HCT116 (cell line): ENCODE data around the gene GALNT11. TPM values are rescaled to one million over a fixed set of nuclear protein-coding genes. Genes with fewer than 3 reads are reported as not detected.

Source experiments
- ATAC-seq: fragments of 200-7000 bp; cut with Tn5 transposase; 2 replicates; pipeline ENCODE4 v1.9.1; 2020; ENCODE audit warnings: mild to moderate bottlenecking, moderate library complexity
- BruUV-seq: library from RNA; stranded (reverse); fragments of 400-500 nt; replicated peaks from 2 replicates; lab custom pipeline; 2021; lab: Mats Ljungman, UMichigan
- CTCF ChIA-PET: fragments of 300-600 bp; sonication (Branson Sonifier 250); formaldehyde crosslinking; loops from one replicate; lab custom pipeline; 2021; ENCODE audit warnings: antibody characterized with exemption; lab: Charles Lee
- POLR2A ChIA-PET: fragments of 300-600, 350-600 bp; sonication (Branson Sonifier 250); formaldehyde crosslinking; loops from one replicate; lab custom pipeline; 2021; ENCODE audit warnings: antibody characterized with exemption; lab: Charles Lee
- RAD21 ChIA-PET, 2 experiments: fragments of 300-600 bp; sonication (Branson Sonifier 250); formaldehyde crosslinking; loops; one replicate each; lab custom pipeline; 2023; ENCODE audit warnings: low total read pairs in 2 of 2; ENCODE audit not compliant: uncharacterized antibody in 2 of 2, unreplicated experiment in 2 of 2, low non-redundant PET in 1 of 2; lab: Charles Lee
- DNase-seq: peaks from one replicate; pipeline ENCODE4 v3.0.0-alpha.2; 2010; ENCODE audit warnings: low read depth, low spot score
- H2AFZ ChIP-seq: fragments of 200-600 bp; shearing (Covaris generic), sonication (generic); 2 replicates; pipeline ENCODE4 v1.6.1; 2017; ENCODE audit warnings: low read depth, mixed run types, mixed read lengths, antibody characterized with exemption, low read length; ENCODE audit not compliant: poor library complexity, severe bottlenecking
- H3K27ac ChIP-seq: 2 replicates; pipeline ENCODE4 v1.5.1; 2012; ENCODE audit warnings: low read depth, low read length
- H3K27me3 ChIP-seq: fragments of 200-600 bp; sonication (generic); 2 replicates; pipeline ENCODE4 v1.6.1; 2016; ENCODE audit warnings: mixed run types, low read length, mixed read lengths; ENCODE audit not compliant: insufficient read depth
- H3K36me3 ChIP-seq, 2 experiments: fragments of 200-500 bp in 1 of 2; fragments of 200-600 bp in 1 of 2; sonication (Bioruptor generic) in 1 of 2; sonication (generic) in 1 of 2; 2 replicates each; pipeline versions ENCODE4 v1.5.1 to v1.6.1; 2014 to 2016; ENCODE audit warnings: low read length in 2 of 2, inconsistent platforms in 1 of 2, mixed read lengths in 1 of 2, mixed run types in 1 of 2; ENCODE audit not compliant: insufficient read depth in 2 of 2, control insufficient read depth in 1 of 2
- H3K4me1 ChIP-seq, 2 experiments: fragments of 200-600 bp in 1 of 2; sonication (generic) in 1 of 2; 2 replicates each; pipeline versions ENCODE4 v1.5.1 to v1.6.1; 2012 to 2017; ENCODE audit warnings: low read length in 2 of 2, inconsistent platforms in 1 of 2, mild to moderate bottlenecking in 1 of 2, mixed read lengths in 1 of 2, mixed run types in 1 of 2, moderate library complexity in 1 of 2; ENCODE audit not compliant: insufficient read depth in 2 of 2, control insufficient read depth in 1 of 2
- H3K4me2 ChIP-seq: fragments of 200-600 bp; sonication (generic); 2 replicates; pipeline ENCODE4 v1.6.1; 2017; ENCODE audit warnings: mixed run types, low read length, mixed read lengths
- H3K4me3 ChIP-seq, 2 experiments: fragments of 200-600 bp in 1 of 2; sonication (generic) in 1 of 2; replicated peaks in 1 of 2; 2 replicates each; pipeline ENCODE4 v1.5.1; 2011 to 2016; ENCODE audit warnings: low read length in 2 of 2, control low read depth in 1 of 2, low read depth in 1 of 2, mild to moderate bottlenecking in 1 of 2, mixed read lengths in 1 of 2, mixed run types in 1 of 2
- H3K79me2 ChIP-seq: fragments of 200-600 bp; sonication (generic); 2 replicates; pipeline ENCODE4 v1.6.1; 2017; ENCODE audit warnings: mild to moderate bottlenecking, mixed run types, low read length, moderate library complexity, mixed read lengths; ENCODE audit not compliant: insufficient read depth
- H3K9ac ChIP-seq: fragments of 200-600 bp; sonication (generic); 2 replicates; pipeline ENCODE4 v1.6.1; 2016; ENCODE audit warnings: low read length, mixed read lengths
- H3K9me2 ChIP-seq: fragments of 200-600 bp; sonication (generic), shearing (Covaris generic); 2 replicates; pipeline ENCODE4 v1.6.1; 2017; ENCODE audit warnings: mixed run types, mild to moderate bottlenecking, moderate library complexity; ENCODE audit not compliant: insufficient read depth
- H3K9me3 ChIP-seq, 2 experiments: fragments of 200-500 bp in 1 of 2; fragments of 200-600 bp in 1 of 2; sonication (Bioruptor generic) in 1 of 2; sonication (generic) in 1 of 2; 2 replicates each; pipeline ENCODE4 v1.6.1; 2014 to 2017; ENCODE audit warnings: low read length in 2 of 2, mixed read lengths in 2 of 2, inconsistent platforms in 1 of 2, low read depth in 1 of 2, mild to moderate bottlenecking in 1 of 2, mixed run types in 1 of 2, moderate library complexity in 1 of 2; ENCODE audit not compliant: control insufficient read depth in 1 of 2, insufficient read depth in 1 of 2
- H4K20me1 ChIP-seq: fragments of 200-600 bp; sonication (generic), shearing (Covaris generic); 2 replicates; pipeline ENCODE4 v1.6.1; 2017; ENCODE audit warnings: mixed run types, mild to moderate bottlenecking, moderate library complexity; ENCODE audit not compliant: insufficient read depth
- JUND ChIP-seq: IDR thresholded peaks from 2 replicates; pipeline ENCODE4 v1.6.1; 2012
- MAX ChIP-seq: IDR thresholded peaks from 2 replicates; pipeline ENCODE4 v1.6.1; 2012
- RAD21 ChIP-seq: IDR thresholded peaks from 2 replicates; pipeline ENCODE4 v1.6.1; 2012; ENCODE audit warnings: low read depth, mild to moderate bottlenecking
- TCF7L2 ChIP-seq: IDR thresholded peaks from 2 replicates; pipeline ENCODE4 v1.7.0; 2011; ENCODE audit warnings: borderline replicate concordance, inconsistent platforms; ENCODE audit not compliant: insufficient read depth, insufficient read length; ENCODE audit errors: extremely low read depth
- intact Hi-C: fragments of 100-400 bp; cut with micrococcal nuclease; formaldehyde crosslinking; loops from 2 replicates; pipeline ENCODE4 v1.10.0; 2022
- total RNA-seq: library from RNA; stranded (reverse); gene quantifications from one replicate; pipeline ENCODE4 v1.2.1, GENCODE V29; 2021; ENCODE audit not compliant: unreplicated experiment
- TF ChIP-seq, protein P1 (sequence below): IDR thresholded peaks from 2 replicates; pipeline ENCODE4 v1.6.1; 2012; ENCODE audit warnings: low read depth

GALNT11 gene
- total RNA-seq, 1 experiment from 2014 or later, result 28.9 TPM

- TF ChIP-seq, protein P1, sequence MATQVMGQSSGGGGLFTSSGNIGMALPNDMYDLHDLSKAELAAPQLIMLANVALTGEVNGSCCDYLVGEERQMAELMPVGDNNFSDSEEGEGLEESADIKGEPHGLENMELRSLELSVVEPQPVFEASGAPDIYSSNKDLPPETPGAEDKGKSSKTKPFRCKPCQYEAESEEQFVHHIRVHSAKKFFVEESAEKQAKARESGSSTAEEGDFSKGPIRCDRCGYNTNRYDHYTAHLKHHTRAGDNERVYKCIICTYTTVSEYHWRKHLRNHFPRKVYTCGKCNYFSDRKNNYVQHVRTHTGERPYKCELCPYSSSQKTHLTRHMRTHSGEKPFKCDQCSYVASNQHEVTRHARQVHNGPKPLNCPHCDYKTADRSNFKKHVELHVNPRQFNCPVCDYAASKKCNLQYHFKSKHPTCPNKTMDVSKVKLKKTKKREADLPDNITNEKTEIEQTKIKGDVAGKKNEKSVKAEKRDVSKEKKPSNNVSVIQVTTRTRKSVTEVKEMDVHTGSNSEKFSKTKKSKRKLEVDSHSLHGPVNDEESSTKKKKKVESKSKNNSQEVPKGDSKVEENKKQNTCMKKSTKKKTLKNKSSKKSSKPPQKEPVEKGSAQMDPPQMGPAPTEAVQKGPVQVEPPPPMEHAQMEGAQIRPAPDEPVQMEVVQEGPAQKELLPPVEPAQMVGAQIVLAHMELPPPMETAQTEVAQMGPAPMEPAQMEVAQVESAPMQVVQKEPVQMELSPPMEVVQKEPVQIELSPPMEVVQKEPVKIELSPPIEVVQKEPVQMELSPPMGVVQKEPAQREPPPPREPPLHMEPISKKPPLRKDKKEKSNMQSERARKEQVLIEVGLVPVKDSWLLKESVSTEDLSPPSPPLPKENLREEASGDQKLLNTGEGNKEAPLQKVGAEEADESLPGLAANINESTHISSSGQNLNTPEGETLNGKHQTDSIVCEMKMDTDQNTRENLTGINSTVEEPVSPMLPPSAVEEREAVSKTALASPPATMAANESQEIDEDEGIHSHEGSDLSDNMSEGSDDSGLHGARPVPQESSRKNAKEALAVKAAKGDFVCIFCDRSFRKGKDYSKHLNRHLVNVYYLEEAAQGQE, result no peak
- no peak for TF ChIP-seq JUND
- TF ChIP-seq TCF7L2, result no peak
Observed at GRCh38 chr7:152107945-152108344, 82.5 kb downstream of the GALNT11 start (continued).

DNA sequence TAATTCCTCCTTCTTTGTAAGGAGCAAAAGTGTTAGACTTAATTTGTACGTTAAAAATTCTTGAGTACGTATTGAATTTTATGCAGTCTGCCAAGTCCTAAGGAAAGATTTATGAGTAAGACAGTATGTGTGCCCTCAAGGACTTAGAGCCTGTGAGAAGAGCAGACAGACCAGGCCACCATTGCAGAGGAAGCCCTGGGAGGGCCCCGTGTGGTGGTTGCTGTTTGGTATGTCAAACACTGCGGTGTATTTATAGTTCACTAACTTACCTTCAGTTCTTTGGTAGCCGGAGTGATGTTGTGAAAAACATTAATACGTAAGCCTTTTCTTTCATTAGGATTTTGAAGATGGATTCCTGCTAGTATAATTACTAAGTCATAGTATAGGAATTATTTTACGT, 82.9 kb downstream of the GALNT11 start:
- CTCF ChIA-PET, result no interaction called here
- intact Hi-C loops, result loop anchor here (2.0 kb wide), 1 partner anchor 186 kb away; no protein-coding TSS in a partner anchor
- Histone ChIP-seq H3K27me3 (no peaks in the 10 kb centered on the region), H3K4me1 (no peaks in the 10 kb centered on the region), H3K36me3 (peaks cover 0 to 9% of the 10 kb centered on the region in 2 experiments; a peak in 1 of 4 replicates), H3K27ac (no peak overlapping the region), H3K79me2 (no peaks in the 10 kb centered on the region), H4K20me1 (no peaks in the 10 kb centered on the region), H2AFZ (no peak overlapping the region), H3K9me3 (no peaks in the 10 kb centered on the region), H3K9me2 (no peaks in the 10 kb centered on the region), H3K4me3 (no peak overlapping the region), H3K9ac (no peak overlapping the region), H3K4me2 (no peak overlapping the region)
- POLR2A ChIA-PET, result no interaction called here
- RAD21 ChIA-PET, result no interaction called here
- BruUV-seq, result no TSS peak
- ATAC-seq (no peak), DNase-seq (no peak)
- TF ChIP-seq MAX (no peak), RAD21 (0 out of 2 replicates have a peak, but pooled peaks have one; percentile 5)
